ENCODE results near the gene CACNA1C.

GRCh38 chr12:2634471-2634870, 581.7 kb downstream of the CACNA1C start:
- no peak for TF ChIP-seq BHLHE40 (IDR thresholded peaks at IDR 0.05; ENCODE audit: borderline replicate concordance in 1 of 2, low read depth in 2 of 2, low read length in 1 of 2)
- no peak for TF ChIP-seq CTCF (IDR thresholded peaks at IDR 0.05 in 2 of 3, conservative IDR thresholded peaks at IDR 0.05 in 1 of 3; ENCODE audit: control insufficient read depth in 2 of 3, extremely low read depth in 1 of 3, insufficient read depth in 1 of 3, low read depth in 3 of 3, low read length in 3 of 3)
- TF ChIP-seq ESRRA (IDR thresholded peaks at IDR 0.05; ENCODE audit: low read length) = no peak
- no peak for TF ChIP-seq ELK1 (IDR thresholded peaks at IDR 0.05; ENCODE audit: low read depth, low read length)

All from GM12878 (cell line).